A673 (cell line): ENCODE measurements around the gene ATRN. TPM values are rescaled to one million over a fixed set of nuclear protein-coding genes. Genes with fewer than 3 reads are reported as not detected.

Experiments
- BruUV-seq: library from RNA; stranded (reverse); fragments of 400-500 nt; replicated peaks from 2 replicates; lab custom pipeline; 2021; lab: Mats Ljungman, UMichigan
- CTCF ChIA-PET: fragments of 300-600 bp; sonication (Branson Sonifier 250); formaldehyde crosslinking; loops from one replicate; lab custom pipeline; 2022; ENCODE audit warnings: antibody characterized with exemption; lab: Charles Lee
- POLR2A ChIA-PET: fragments of 300-600 bp; sonication (Branson Sonifier 250); formaldehyde crosslinking; loops from one replicate; lab custom pipeline; 2022; ENCODE audit warnings: antibody characterized with exemption; ENCODE audit not compliant: low non-redundant PET; lab: Charles Lee
- DNase-seq: peaks from one replicate; pipeline ENCODE4 v3.0.0-alpha.2; 2015; ENCODE audit warnings: low spot score
- H3K27ac ChIP-seq: fragments of 200-600 bp; sonication (generic); 2 replicates; pipeline ENCODE4 v1.5.1; 2016; ENCODE audit warnings: mixed run types, low read depth, mild to moderate bottlenecking, mixed read lengths, antibody characterized with exemption, low read length; ENCODE audit not compliant: poor library complexity, severe bottlenecking
- H3K27me3 ChIP-seq: fragments of 200-600 bp; sonication (generic); replicated peaks from 2 replicates; pipeline ENCODE4 v1.6.1; 2017; ENCODE audit warnings: mixed run types, low read depth, mild to moderate bottlenecking, mixed read lengths, antibody characterized with exemption, low read length; ENCODE audit not compliant: insufficient read depth, poor library complexity
- H3K36me3 ChIP-seq: fragments of 200-600 bp; sonication (generic); 2 replicates; pipeline ENCODE4 v1.6.1; 2016; ENCODE audit warnings: mixed run types, mild to moderate bottlenecking, mixed read lengths, antibody characterized with exemption, low read length; ENCODE audit not compliant: insufficient read depth, poor library complexity, severe bottlenecking
- H3K4me1 ChIP-seq: fragments of 200-600 bp; sonication (generic); 2 replicates; pipeline ENCODE4 v1.6.1; 2017; ENCODE audit warnings: mixed run types, mild to moderate bottlenecking, mixed read lengths, antibody characterized with exemption, low read length; ENCODE audit not compliant: insufficient read depth, poor library complexity, severe bottlenecking
- H3K4me3 ChIP-seq: fragments of 200-600 bp; sonication (generic); 2 replicates; pipeline ENCODE4 v1.5.1; 2016; ENCODE audit warnings: low read depth, mixed run types, mild to moderate bottlenecking, mixed read lengths, low read length; ENCODE audit not compliant: poor library complexity, severe bottlenecking
- H3K9me3 ChIP-seq: fragments of 200-600 bp; sonication (generic); 2 replicates; pipeline ENCODE4 v1.6.1; 2016; ENCODE audit warnings: mixed run types, low read depth, mild to moderate bottlenecking, mixed read lengths, antibody characterized with exemption, low read length; ENCODE audit not compliant: poor library complexity, severe bottlenecking
- CTCF ChIP-seq: fragments of 300-800, 200-600 bp; sonication (generic); conservative IDR thresholded peaks from 2 replicates; pipeline ENCODE4 v1.5.1; 2017; ENCODE audit warnings: low read depth, mild to moderate bottlenecking, antibody characterized with exemption, low read length, moderate library complexity, mixed read lengths
- EZH2 ChIP-seq: fragments of 200-600 bp; sonication (generic); IDR thresholded peaks from 2 replicates; pipeline ENCODE4 v1.6.1; 2017; ENCODE audit warnings: borderline replicate concordance, low read depth, mild to moderate bottlenecking, mixed read lengths, antibody characterized with exemption, low read length; ENCODE audit not compliant: poor library complexity, severe bottlenecking
- intact Hi-C: fragments of 100-400 bp; cut with micrococcal nuclease; formaldehyde crosslinking; loops from one replicate; pipeline ENCODE4 v1.10.0; 2022; ENCODE audit not compliant: unreplicated experiment
- total RNA-seq: library from RNA; stranded (reverse); gene quantifications from 2 replicates; pipeline ENCODE4 v1.2.3, GENCODE V29; 2021

Gene ATRN
- total RNA-seq, 1 experiment from 2014 or later = 27.1 TPM

GRCh38 chr20:3630429-3630828 is 159.6 kb downstream of the ATRN start:
- DNase-seq = no peak
- ChIA-PET POLR2A (interaction anchor here (0.5 kb wide), 1 partner anchor 290 kb away, joined by 7 read pairs; no protein-coding TSS in a partner anchor), CTCF (interaction anchor here (0.7 kb wide), 1 partner anchor 46 kb away, joined by 11 read pairs; no protein-coding TSS in a partner anchor)
- H3K36me3 ChIP-seq = no peaks in the 10 kb centered on the region
- TF ChIP-seq EZH2 (no peak), CTCF (no peak)
- no TSS peak for BruUV-seq
- no peaks in the 10 kb centered on the region for H3K9me3 ChIP-seq
- H3K4me3 ChIP-seq = no peak overlapping the region
- no peak overlapping the region for H3K27ac ChIP-seq
- intact Hi-C loops = no loop called here
- H3K27me3 ChIP-seq = no peaks in the 10 kb centered on the region
- no peaks in the 10 kb centered on the region for H3K4me1 ChIP-seq

GRCh38 chr20:3631534-3631933 is 160.7 kb downstream of the ATRN start:
- Histone ChIP-seq H3K36me3 (no peaks in the 10 kb centered on the region), H3K4me3 (no peak overlapping the region), H3K9me3 (no peaks in the 10 kb centered on the region), H3K4me1 (no peaks in the 10 kb centered on the region), H3K27me3 (no peaks in the 10 kb centered on the region), H3K27ac (no peak overlapping the region)
- intact Hi-C loops = no loop called here
- ChIA-PET CTCF (no interaction called here), POLR2A (no interaction called here)
- BruUV-seq = no TSS peak
- DNase-seq = no peak
- TF ChIP-seq EZH2 (no peak), CTCF (no peak)

GRCh38 chr20:3632311-3633004 is 161.6 kb downstream of the ATRN start:
- no TSS peak for BruUV-seq

More at GRCh38 chr20:3632311-3633004, 161.6 kb downstream of the ATRN start:
- Histone ChIP-seq H3K27ac (no peak overlapping the region), H3K9me3 (no peaks in the 10 kb centered on the region), H3K27me3 (no peaks in the 10 kb centered on the region), H3K4me3 (no peak overlapping the region), H3K36me3 (no peaks in the 10 kb centered on the region), H3K4me1 (no peaks in the 10 kb centered on the region)
- DNase-seq = no peak
- intact Hi-C loops = no loop called here
- TF ChIP-seq CTCF (peak; percentile 28; the same call in 1 of the 2 replicates), EZH2 (no peak)
- CTCF ChIA-PET = no interaction called here
- POLR2A ChIA-PET = no interaction called here
